Measurements from ENCODE around the gene GGN. TPM values are rescaled to one million over a fixed set of nuclear protein-coding genes. Genes with fewer than 3 reads are reported as not detected.
A peak's percentile ranks its signal among the peaks of the same experiment; 100 is the strongest.
"Not testable (repeated sequence)": the region's sequence is repeated elsewhere in the genome, so short reads cannot be mapped to it uniquely, and the experiment has no call there.

Gene GGN
- total RNA-seq, 1 experiment from 2014 or later, result not detected

GRCh38 chr19:38411898-38412297 is 24.1 kb upstream of the GGN start:
- DNase-seq (ENCODE audit: low read depth), result not testable (repeated sequence)

- no peak for DNase-seq (ENCODE audit: low read depth)
These were observed 23.3 kb upstream of the GGN start for GRCh38 chr19:38411041-38411712.

DNA sequence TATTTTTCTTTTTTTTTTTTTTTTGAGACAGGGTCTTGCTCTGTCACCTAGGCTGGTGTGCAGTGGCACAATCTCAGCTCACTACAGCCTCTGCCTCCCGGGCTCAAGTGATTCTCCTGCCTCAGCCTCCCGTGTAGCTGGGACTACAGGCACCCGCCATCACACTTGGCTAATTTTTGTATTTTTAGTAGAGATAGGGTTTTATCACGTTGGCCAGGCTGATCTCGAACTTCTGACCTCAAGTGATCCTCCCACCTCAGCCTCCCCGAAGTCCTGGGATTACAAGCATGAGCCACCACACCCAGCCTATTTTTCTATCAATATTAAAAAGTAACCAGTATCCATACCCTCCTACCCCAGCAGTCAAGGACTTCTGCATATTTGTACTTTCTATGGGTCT is 22.6 kb upstream of the GGN start:
- DNase-seq (ENCODE audit: low read depth), result not testable (repeated sequence)

DNA sequence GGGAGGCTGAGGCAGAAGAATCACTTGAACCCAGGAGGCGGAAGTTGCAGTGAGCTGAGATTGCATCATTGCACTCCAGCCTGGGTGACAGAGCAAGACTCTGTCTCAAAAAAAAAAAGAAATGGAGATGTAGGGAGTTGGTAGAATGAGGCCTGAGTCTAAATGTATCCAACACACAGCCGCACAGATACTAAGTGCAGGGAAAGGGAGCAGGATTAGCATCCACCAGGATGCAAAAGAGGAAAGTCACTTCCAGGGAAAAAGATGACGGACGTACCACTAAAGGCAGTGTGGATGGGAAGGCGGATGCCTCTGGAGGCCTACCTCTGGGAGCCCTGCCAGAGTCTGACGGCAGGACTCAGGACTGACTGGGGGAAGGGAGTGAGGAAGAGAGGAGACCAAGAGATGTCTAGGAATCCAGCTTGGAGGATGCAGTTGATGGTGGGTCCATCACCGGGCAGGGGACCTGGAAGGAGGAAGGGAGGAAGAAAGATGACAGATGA is 21.8 kb upstream of the GGN start:
- DNase-seq (ENCODE audit: low read depth), result peak; percentile 36

GRCh38 chr19:38405276-38405675 is 17.4 kb upstream of the GGN start:
- DNase-seq (ENCODE audit: low read depth), result no peak

DNA sequence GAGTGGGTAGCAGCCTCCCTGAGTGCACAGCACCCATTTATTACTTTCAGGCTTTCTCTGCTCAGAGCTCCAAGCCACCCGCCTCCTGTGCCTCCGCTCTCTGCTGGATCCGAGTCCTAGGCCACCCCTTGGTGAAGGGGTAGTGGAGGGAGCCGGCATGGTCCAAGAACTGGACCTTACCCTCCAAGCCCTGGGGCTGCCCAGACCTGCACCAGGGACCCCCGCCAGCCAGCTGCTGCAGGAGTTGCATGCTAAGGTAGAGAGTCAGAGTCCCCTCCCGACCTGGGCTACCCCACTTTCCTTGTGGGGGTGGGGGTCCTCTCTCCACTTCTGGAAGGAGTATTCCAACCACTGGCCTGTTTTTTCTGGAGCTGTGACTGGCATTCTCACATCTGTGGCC is 17.0 kb upstream of the GGN start:
- DNase-seq (ENCODE audit: low read depth), result no peak

GRCh38 chr19:38402967-38403674 is 15.3 kb upstream of the GGN start, which contains the start of gene FAM98C:
TSS of gene FAM98C (plus strand) at chr19:38403093. CDS start at chr19:38403154, 61 bp downstream.
- peak; percentile 98 for DNase-seq (ENCODE audit: low read depth)

GRCh38 chr19:38402623-38402966 is 14.8 kb upstream of the GGN start:
- DNase-seq (ENCODE audit: low read depth), result no peak

- DNase-seq (ENCODE audit: low read depth), result no peak
These were observed 13.3 kb upstream of the GGN start for GRCh38 chr19:38401148-38401547.

- no peak for DNase-seq (ENCODE audit: low read depth)
These were observed 12.5 kb upstream of the GGN start for GRCh38 chr19:38400361-38400760.

- DNase-seq (ENCODE audit: low read depth), result no peak
These were observed 11.7 kb upstream of the GGN start for GRCh38 chr19:38399537-38399936.

DNA sequence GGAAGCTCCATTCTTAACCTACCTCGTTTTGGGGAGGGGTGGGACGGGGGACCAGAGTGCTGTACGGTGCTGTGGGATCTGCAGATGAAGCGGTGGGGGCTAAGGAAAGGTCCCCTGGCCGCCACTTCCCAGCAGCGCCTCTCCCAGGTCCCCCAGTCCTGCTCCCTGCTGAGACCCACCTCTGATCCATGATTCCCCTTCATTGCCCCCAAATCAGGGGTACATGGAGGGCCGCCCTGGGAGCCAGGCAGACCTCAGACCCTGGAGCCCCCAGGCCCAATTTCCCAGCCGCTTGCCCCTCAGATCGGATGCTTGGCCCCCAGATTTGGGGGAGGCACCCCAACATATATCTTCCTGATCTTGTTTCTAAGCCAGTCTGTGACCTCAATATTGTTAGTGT is 11.2 kb upstream of the GGN start:
- no peak for DNase-seq (ENCODE audit: low read depth)

- DNase-seq (ENCODE audit: low read depth), result no peak
These were observed 7.7 kb upstream of the GGN start for GRCh38 chr19:38395381-38396114.

- DNase-seq (ENCODE audit: low read depth), result no peak
These were observed 6.7 kb upstream of the GGN start for GRCh38 chr19:38394488-38394887.

DNA sequence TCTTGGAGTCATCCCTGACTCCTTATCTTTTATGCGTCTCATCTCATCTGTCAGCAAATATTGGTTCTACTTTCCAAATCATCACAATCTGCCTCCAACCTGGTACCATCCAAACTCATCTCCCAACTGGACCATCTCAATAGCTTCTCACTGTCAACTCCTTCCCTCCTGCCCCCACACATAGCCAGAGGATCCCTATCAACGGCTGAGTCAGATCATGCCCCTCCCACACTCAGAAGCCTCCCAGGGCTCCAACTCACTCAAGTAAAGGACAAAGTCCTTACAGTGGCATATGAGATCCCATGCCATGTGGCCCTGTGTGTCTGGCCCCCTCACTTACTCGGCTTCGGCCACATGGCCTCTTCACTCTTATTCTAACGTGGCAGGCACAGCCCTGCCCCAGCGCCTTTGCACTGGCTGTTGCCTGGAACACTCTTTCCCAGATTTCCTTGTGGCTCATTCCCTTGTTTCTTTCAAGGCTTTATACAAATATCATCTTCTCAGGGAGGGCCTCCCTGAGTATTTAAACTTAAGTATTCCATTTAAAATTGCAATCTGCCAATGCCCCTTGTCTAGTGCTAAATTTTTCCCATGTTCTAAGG is 5.0 kb upstream of the GGN start:
- DNase-seq (ENCODE audit: low read depth), result peak; percentile 71

DNA sequence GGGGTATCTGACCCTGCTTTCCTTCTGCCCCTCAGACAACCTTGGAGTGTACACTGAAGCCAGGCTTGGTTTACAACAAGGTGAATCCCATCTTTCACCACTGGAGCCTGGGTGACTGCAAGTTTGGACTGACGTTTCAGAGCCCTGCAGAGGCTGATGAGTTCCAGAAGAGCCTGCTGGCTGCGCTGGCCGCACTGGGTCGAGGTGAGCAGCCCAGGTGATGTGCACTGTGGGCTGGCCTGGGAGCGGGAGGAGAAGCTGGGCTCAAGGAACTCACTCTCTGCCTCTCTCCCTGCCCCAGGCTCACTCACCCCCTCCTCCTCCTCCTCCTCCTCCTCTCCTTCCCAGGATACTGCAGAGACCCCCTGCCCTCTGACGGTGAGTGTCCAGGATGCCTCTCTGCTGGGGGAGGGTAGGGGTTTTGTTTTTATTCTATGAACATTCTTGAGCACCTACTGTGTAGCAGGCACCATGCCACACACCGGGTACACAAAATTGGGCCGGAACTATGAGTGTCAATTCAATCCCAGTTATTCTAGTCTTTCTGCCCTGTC is 4.2 kb upstream of the GGN start:
- no peak for DNase-seq (ENCODE audit: low read depth)

DNA sequence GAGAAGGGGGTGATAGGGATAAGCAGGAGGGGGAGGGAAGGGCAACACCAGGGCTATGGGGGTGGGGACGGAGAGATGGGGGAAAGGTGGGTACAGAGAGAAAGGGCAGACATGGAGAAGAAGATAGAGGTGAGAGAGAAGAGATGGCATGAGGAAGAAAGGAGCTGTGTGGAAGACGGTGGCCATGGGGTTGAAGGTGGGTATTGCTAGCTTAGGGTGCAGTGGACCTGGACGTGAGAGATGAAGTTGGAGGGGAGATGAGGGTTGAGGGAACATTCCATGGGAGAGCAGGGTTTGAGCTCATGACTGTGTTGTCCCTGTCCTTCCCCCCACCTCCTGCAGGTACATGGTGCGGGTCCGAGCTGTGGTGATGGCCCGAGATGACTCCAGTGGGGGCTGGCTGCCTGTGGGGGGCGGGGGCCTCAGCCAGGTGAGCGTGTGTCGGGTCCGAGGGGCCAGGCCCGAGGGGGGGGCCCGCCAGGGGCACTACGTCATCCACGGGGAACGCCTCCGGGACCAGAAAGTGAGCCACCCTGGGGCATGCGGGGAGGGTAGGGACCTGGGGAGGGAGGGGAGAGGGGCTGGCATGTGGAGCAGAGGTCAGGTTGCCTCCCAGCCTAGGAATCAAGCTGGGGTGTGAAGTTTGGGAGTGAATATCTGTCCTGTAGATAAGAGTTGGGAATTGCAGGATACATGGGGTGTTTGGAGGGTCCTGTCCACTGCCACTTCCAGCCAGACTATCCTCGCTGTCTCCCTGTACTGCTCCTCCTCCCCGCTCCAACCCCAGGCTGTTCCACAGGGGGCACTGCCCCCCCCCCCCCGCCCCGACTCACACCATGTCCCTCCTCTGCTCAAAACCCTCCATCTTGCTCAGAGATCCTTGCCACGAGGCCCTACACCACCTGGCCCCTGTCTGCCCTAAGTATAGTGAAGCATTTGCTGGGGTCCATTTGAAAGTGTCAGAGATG is 2.4 kb upstream of the GGN start:
- DNase-seq (ENCODE audit: low read depth), result no peak

DNA sequence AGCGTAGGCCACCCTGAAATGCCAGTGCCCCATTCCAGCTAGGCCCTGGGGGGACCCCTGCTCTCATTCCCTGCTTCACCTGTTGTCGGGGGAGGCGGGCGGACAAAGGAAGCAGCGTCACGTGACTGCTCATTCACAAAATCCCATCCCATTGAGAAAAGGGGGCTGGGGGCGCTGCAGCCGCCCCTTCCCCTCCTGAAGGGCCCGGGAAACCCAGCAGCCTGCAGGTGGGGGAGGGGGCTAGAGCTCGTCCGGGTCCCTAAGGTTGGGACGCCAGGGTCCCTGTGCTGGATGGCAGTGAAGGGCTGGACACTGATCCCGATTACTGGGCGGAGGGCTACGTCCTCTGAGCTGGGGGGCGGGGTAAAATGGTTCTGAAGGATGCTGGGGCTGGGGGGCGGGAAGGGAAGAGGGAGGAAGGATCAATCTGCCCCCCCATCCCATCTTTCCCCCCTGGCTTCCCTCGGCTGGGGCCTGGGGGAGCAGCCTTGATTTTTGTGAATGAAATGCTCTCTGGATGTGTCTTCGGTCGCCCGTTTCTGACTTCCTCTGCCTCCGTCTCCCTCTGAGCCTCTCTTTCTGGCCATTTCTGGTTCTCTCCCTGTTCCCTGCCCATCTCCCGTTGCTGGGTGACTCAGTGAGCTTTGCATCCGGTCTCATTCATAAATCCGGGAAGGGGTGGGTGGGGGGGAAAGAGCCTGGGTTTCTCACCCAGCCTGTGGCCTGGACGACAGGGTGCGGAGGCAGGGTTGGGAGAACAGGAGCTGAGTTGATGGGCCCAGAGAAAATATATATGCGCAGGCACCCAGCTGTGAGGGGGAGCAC is 1.5 kb upstream of the GGN start:
- peak; percentile 86 for DNase-seq (ENCODE audit: low read depth)

DNA sequence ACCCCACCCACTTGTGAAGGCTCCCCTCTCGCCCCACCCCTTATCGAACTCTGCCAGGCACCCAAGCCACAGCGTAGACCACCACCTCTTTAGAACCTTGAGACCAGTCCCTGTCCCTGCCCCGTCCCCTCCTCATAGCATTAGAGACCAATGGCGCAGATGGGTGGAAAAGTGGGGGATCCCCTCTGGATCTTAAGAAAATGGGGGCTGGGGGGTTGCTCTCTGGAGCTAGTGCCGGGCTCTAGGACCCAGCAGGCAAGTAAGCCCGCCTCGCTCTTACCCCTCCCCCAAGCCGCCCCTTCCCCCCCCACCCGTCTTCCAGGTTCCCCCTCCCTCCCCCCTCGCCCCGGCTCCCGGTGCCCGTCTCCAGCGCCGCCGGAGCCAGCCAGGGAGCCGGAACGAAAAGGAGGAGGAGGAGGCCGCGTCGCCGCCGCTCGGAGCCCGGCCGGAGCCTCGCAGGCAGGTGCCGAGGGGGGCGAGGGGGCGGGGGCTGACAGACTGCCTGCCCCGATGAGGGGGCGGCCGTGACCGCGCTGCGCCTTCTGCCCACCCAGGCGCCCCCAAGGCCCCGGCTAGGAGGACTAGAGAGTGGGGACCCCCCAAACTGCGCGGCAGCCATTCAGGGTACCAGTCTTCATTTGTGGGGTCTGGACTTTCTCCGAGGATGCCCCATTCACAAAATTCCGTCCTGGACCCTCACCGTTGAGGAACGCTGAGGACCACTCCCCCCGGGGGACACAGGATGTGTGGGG is 691 bp upstream of the GGN start, which contains the start of gene SPRED3:
Gene SPRED3, plus strand, starts transcription at position 349 of the 752 bp plus-strand sequence. CDS start 1,606 bp downstream, outside the sequence.
- DNase-seq (ENCODE audit: low read depth), result peak; percentile 42
